HCT116 (cell line): ENCODE data around the gene RGS2.

ENCODE experiments used
- EZH2phosphoT487 ChIP-seq: fragments of 200-600 bp; IDR thresholded peaks from 2 replicates; pipeline ENCODE4 v1.6.1; 2018; ENCODE audit warnings: antibody characterized with exemption, borderline replicate concordance
- MAX ChIP-seq: IDR thresholded peaks from 2 replicates; pipeline ENCODE4 v1.6.1; 2012
- TF ChIP-seq, protein P1 (sequence below), 3 experiments: fragments of 200-600 bp in 1 of 3; sonication (generic) in 1 of 3; IDR thresholded peaks in 2 of 3; conservative IDR thresholded peaks in 1 of 3; 2 replicates each; pipeline ENCODE4 v1.5.1; 2012 to 2017; ENCODE audit warnings: low read depth in 2 of 3, low read length in 2 of 3, antibody characterized with exemption in 1 of 3, borderline replicate concordance in 1 of 3, control low read depth in 1 of 3, mild to moderate bottlenecking in 1 of 3, mixed read lengths in 1 of 3, mixed run types in 1 of 3, moderate library complexity in 1 of 3; ENCODE audit not compliant: insufficient read depth in 1 of 3

GRCh38 chr1:192764675-192765074 lies 44.2 kb upstream of the RGS2 start:
- TF ChIP-seq, protein P1, sequence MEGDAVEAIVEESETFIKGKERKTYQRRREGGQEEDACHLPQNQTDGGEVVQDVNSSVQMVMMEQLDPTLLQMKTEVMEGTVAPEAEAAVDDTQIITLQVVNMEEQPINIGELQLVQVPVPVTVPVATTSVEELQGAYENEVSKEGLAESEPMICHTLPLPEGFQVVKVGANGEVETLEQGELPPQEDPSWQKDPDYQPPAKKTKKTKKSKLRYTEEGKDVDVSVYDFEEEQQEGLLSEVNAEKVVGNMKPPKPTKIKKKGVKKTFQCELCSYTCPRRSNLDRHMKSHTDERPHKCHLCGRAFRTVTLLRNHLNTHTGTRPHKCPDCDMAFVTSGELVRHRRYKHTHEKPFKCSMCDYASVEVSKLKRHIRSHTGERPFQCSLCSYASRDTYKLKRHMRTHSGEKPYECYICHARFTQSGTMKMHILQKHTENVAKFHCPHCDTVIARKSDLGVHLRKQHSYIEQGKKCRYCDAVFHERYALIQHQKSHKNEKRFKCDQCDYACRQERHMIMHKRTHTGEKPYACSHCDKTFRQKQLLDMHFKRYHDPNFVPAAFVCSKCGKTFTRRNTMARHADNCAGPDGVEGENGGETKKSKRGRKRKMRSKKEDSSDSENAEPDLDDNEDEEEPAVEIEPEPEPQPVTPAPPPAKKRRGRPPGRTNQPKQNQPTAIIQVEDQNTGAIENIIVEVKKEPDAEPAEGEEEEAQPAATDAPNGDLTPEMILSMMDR (IDR thresholded peaks at IDR 0.05 in 2 of 3, conservative IDR thresholded peaks at IDR 0.05 in 1 of 3; ENCODE audit: borderline replicate concordance in 1 of 3, insufficient read depth in 1 of 3, low read depth in 2 of 3, low read length in 2 of 3): no peak
- TF ChIP-seq EZH2phosphoT487 (no peak), MAX (no peak)
